NOMO-1 treated with dmso at 0.1 percent for 144 hours (cell line): ENCODE measurements around the gene VKORC1.

Experiments
- DNase-seq: peaks from one replicate; lab custom pipeline; 2025; ENCODE audit not compliant: unreplicated experiment; lab: John Stamatoyannopoulos, UW

The VKORC1 gene

GRCh38 chr16:31063843-31064611, 30.6 kb downstream of the VKORC1 start:
- DNase-seq = no peak

GRCh38 chr16:31063495-31063842, 31.1 kb downstream of the VKORC1 start:
- no peak for DNase-seq

GRCh38 chr16:31061813-31062440, 32.7 kb downstream of the VKORC1 start:
- DNase-seq = no peak

- DNase-seq = no peak
Observed at GRCh38 chr16:31061126-31061812, 33.3 kb downstream of the VKORC1 start.

- DNase-seq = no peak
Observed at GRCh38 chr16:31055613-31056012, 39.0 kb downstream of the VKORC1 start.

GRCh38 chr16:31052114-31052513, 42.5 kb downstream of the VKORC1 start:
- DNase-seq = no peak

GRCh38 chr16:31050280-31051030, 44.1 kb downstream of the VKORC1 start:
- DNase-seq = no peak

- no peak for DNase-seq
Observed at GRCh38 chr16:31043898-31044481, 50.6 kb downstream of the VKORC1 start.

- DNase-seq = no peak
Observed at GRCh38 chr16:31043352-31043751, 51.2 kb downstream of the VKORC1 start.

GRCh38 chr16:31042866-31043265, 51.7 kb downstream of the VKORC1 start:
- DNase-seq = no peak
